Putamen (tissue), 1 donor: ENCODE results near the gene LMBR1.
A peak's percentile ranks its signal among the peaks of the same experiment; 100 is the strongest.

Experiments used
- DNase-seq: peaks from one replicate; pipeline ENCODE4 v3.0.0-alpha.2; 2016; ENCODE audit warnings: low spot score

LMBR1 gene

GRCh38 chr7:156793334-156793733 is 99.6 kb downstream of the LMBR1 start:
- DNase-seq: no peak

GRCh38 chr7:156792611-156793010 is 100.4 kb downstream of the LMBR1 start:
- no peak for DNase-seq

- no peak for DNase-seq
Observed at GRCh38 chr7:156791241-156791640, 101.7 kb downstream of the LMBR1 start.

GRCh38 chr7:156790264-156790663 is 102.7 kb downstream of the LMBR1 start:
- DNase-seq: no peak

- DNase-seq: no peak
Observed at GRCh38 chr7:156785998-156786543, 106.9 kb downstream of the LMBR1 start.

- no peak for DNase-seq
Observed at GRCh38 chr7:156783864-156784263, 109.1 kb downstream of the LMBR1 start.

- no peak for DNase-seq
Observed at GRCh38 chr7:156781972-156782371, 111.0 kb downstream of the LMBR1 start.

GRCh38 chr7:156780724-156781455 is 112.1 kb downstream of the LMBR1 start:
- DNase-seq: no peak

GRCh38 chr7:156778668-156779067 is 114.3 kb downstream of the LMBR1 start:
- no peak for DNase-seq

- DNase-seq: no peak
Observed at GRCh38 chr7:156778201-156778600, 114.8 kb downstream of the LMBR1 start.

- no peak for DNase-seq
Observed at GRCh38 chr7:156777364-156778069, 115.5 kb downstream of the LMBR1 start.

GRCh38 chr7:156776527-156776926 is 116.5 kb downstream of the LMBR1 start:
- DNase-seq: no peak

- no peak for DNase-seq
Observed at GRCh38 chr7:156773966-156774365, 119.0 kb downstream of the LMBR1 start.

- no peak for DNase-seq
Observed at GRCh38 chr7:156772725-156773124, 120.3 kb downstream of the LMBR1 start.

- DNase-seq: no peak
Observed at GRCh38 chr7:156768698-156769472, 124.1 kb downstream of the LMBR1 start.

GRCh38 chr7:156766666-156767065 is 126.3 kb downstream of the LMBR1 start:
- no peak for DNase-seq

- DNase-seq: no peak
Observed at GRCh38 chr7:156765901-156766656, 126.9 kb downstream of the LMBR1 start.

- no peak for DNase-seq
Observed at GRCh38 chr7:156764766-156765165, 128.2 kb downstream of the LMBR1 start.

GRCh38 chr7:156764016-156764669 is 128.8 kb downstream of the LMBR1 start:
- peak; percentile 77 for DNase-seq

- no peak for DNase-seq
Observed at GRCh38 chr7:156759579-156760202, 133.3 kb downstream of the LMBR1 start.

GRCh38 chr7:156759143-156759542 is 133.8 kb downstream of the LMBR1 start:
- DNase-seq: no peak
